GM23338 (cell line): Measurements from ENCODE around the gene HLA-F. TPM values are rescaled to one million over a fixed set of nuclear protein-coding genes. Genes with fewer than 3 reads are reported as not detected.

Source experiments
- ATAC-seq: fragments of 200-7000 bp; cut with Tn5 transposase; 3 replicates; pipeline ENCODE4 v1.9.1; 2020
- DNase-seq: peaks from one replicate; pipeline ENCODE4 v3.0.0-alpha.2; 2015; ENCODE audit warnings: low spot score
- H2AFZ ChIP-seq: fragments of 200-600 bp; sonication (generic); 2 replicates; pipeline ENCODE4 v1.8.0; 2016; ENCODE audit warnings: antibody characterized with exemption, mild to moderate bottlenecking, moderate library complexity
- H3F3A ChIP-seq: fragments of 200-600 bp; sonication (generic); replicated peaks from 2 replicates; pipeline ENCODE4 v1.8.0; 2017; ENCODE audit warnings: antibody characterized with exemption, mixed run types, low read depth
- H3K27ac ChIP-seq: fragments of 200-600 bp; sonication (generic); 2 replicates; pipeline ENCODE4 v1.6.1; 2016; ENCODE audit warnings: low read depth
- H3K27me3 ChIP-seq: fragments of 200-600 bp; sonication (generic); 2 replicates; pipeline ENCODE4 v1.8.0; 2016; ENCODE audit warnings: mild to moderate bottlenecking, mixed run types, moderate library complexity; ENCODE audit not compliant: insufficient read depth
- H3K36me3 ChIP-seq: fragments of 200-600 bp; sonication (generic); 2 replicates; pipeline ENCODE4 v1.8.0; 2016; ENCODE audit warnings: mild to moderate bottlenecking; ENCODE audit not compliant: insufficient read depth
- H3K4me1 ChIP-seq: fragments of 200-600 bp; sonication (generic); 2 replicates; pipeline ENCODE4 v1.8.0; 2016; ENCODE audit warnings: mild to moderate bottlenecking, moderate library complexity; ENCODE audit not compliant: insufficient read depth
- H3K4me2 ChIP-seq: fragments of 200-600 bp; sonication (generic); 2 replicates; pipeline ENCODE4 v1.7.1; 2017; ENCODE audit warnings: mixed run types
- H3K4me3 ChIP-seq: fragments of 200-600 bp; sonication (generic); 2 replicates; pipeline ENCODE4 v1.6.1; 2016; ENCODE audit warnings: mixed run types
- H3K79me2 ChIP-seq: fragments of 200-600 bp; sonication (generic); replicated peaks from 2 replicates; pipeline ENCODE4 v1.8.0; 2017; ENCODE audit warnings: mild to moderate bottlenecking; ENCODE audit not compliant: insufficient read depth
- H3K9me2 ChIP-seq: fragments of 200-600 bp; sonication (generic); 2 replicates; pipeline ENCODE4 v1.8.0; 2017; ENCODE audit not compliant: insufficient read depth
- H4K20me1 ChIP-seq: fragments of 200-600 bp; sonication (generic); replicated peaks from 2 replicates; pipeline ENCODE4 v1.8.0; 2017; ENCODE audit warnings: mild to moderate bottlenecking; ENCODE audit not compliant: insufficient read depth
- H3K27ac Mint-ChIP-seq: 2 replicates; pipeline ENCODE4 v1.8.0; 2020; ENCODE audit warnings: inconsistent platforms, mild to moderate bottlenecking, moderate library complexity, mixed read lengths
- H3K27me3 Mint-ChIP-seq: 3 replicates; pipeline ENCODE4 v1.8.0; 2022; ENCODE audit warnings: low read depth, mild to moderate bottlenecking, moderate library complexity, mixed read lengths, inconsistent platforms; ENCODE audit not compliant: insufficient read depth, poor library complexity
- H3K36me3 Mint-ChIP-seq: 3 replicates; pipeline ENCODE4 v1.8.0; 2021; ENCODE audit warnings: low read depth, mild to moderate bottlenecking, inconsistent platforms, moderate library complexity, mixed read lengths
- H3K4me1 Mint-ChIP-seq: 3 replicates; pipeline ENCODE4 v1.8.0; 2020; ENCODE audit warnings: mild to moderate bottlenecking, inconsistent platforms, mixed read lengths
- H3K4me3 Mint-ChIP-seq: 3 replicates; pipeline ENCODE4 v1.8.0; 2021; ENCODE audit warnings: moderate library complexity, mild to moderate bottlenecking, inconsistent platforms, mixed read lengths
- H3K9me3 Mint-ChIP-seq: 3 replicates; pipeline ENCODE4 v1.8.0; 2020; ENCODE audit warnings: moderate library complexity, mild to moderate bottlenecking, inconsistent platforms, mixed read lengths
- CREB1 ChIP-seq: fragments of 250-450 bp; sonication (Bioruptor Pico); IDR thresholded peaks from 2 replicates; pipeline ENCODE4 v1.5.0; 2020; ENCODE audit warnings: low read depth, mild to moderate bottlenecking, moderate library complexity
- CTCF ChIP-seq, 2 experiments: fragments of 200-600 bp in 1 of 2; sonication (generic) in 1 of 2; conservative IDR thresholded peaks; 2 replicates each; pipeline versions ENCODE4 v1.5.1 to v1.6.1; 2016 to 2017; ENCODE audit warnings: antibody characterized with exemption in 2 of 2, low read depth in 2 of 2, mild to moderate bottlenecking in 2 of 2, moderate library complexity in 1 of 2
- EZH2 ChIP-seq: fragments of 200-600 bp; sonication (generic); IDR thresholded peaks from one replicate; pipeline ENCODE4 v1.8.0; 2017; ENCODE audit warnings: antibody characterized with exemption, mild to moderate bottlenecking, low read depth; ENCODE audit not compliant: unreplicated experiment
- EZH2phosphoT487 ChIP-seq: fragments of 200-600 bp; sonication (generic); IDR thresholded peaks from one replicate; pipeline ENCODE4 v1.8.1; 2018; ENCODE audit warnings: antibody characterized with exemption; ENCODE audit not compliant: unreplicated experiment
- JUNB ChIP-seq: IDR thresholded peaks from one replicate; pipeline ENCODE4 v1.6.1; 2016; ENCODE audit warnings: antibody characterized with exemption; ENCODE audit not compliant: unreplicated experiment
- NANOG ChIP-seq: IDR thresholded peaks from 2 replicates; pipeline ENCODE4 v1.6.1; 2016; ENCODE audit warnings: antibody characterized with exemption, borderline replicate concordance
- POLR2AphosphoS5 ChIP-seq: IDR thresholded peaks from 2 replicates; pipeline ENCODE4 v1.6.1; 2016; ENCODE audit warnings: antibody characterized with exemption, low read depth
- REST ChIP-seq: IDR thresholded peaks from one replicate; pipeline ENCODE4 v1.6.1; 2018; ENCODE audit warnings: antibody characterized with exemption; ENCODE audit not compliant: unreplicated experiment
- STAT1 ChIP-seq: IDR thresholded peaks from one replicate; pipeline ENCODE4 v1.6.1; 2016; ENCODE audit warnings: antibody characterized with exemption; ENCODE audit not compliant: unreplicated experiment
- ZNF114 ChIP-seq: fragments of 250-450 bp; sonication (Bioruptor Pico); IDR thresholded peaks from 2 replicates; pipeline ENCODE4 v1.5.0; 2020; ENCODE audit warnings: mild to moderate bottlenecking, moderate library complexity
- ZNF331 ChIP-seq: fragments of 250-450 bp; sonication (Bioruptor Pico); IDR thresholded peaks from 2 replicates; pipeline ENCODE4 v1.5.0; 2020; ENCODE audit warnings: low read depth, mild to moderate bottlenecking, moderate library complexity
- polyA plus RNA-seq: library from polyadenylated mRNA; unstranded; fragments of >200 nt; fragmentation: Nextera tagmentation; extraction: Ambion mirVana; gene quantifications from 2 replicates; pipeline ENCODE4 v1.2.1, GENCODE V29; 2016
- total RNA-seq: library from RNA; depleted of rRNA; stranded (reverse); fragments of >200 nt; shearing (Covaris generic); gene quantifications from 2 replicates; pipeline ENCODE4 v1.2.3, GENCODE V29; 2014
- TF ChIP-seq, protein P1 (sequence below): fragments of 250-450 bp; sonication (Bioruptor Pico); IDR thresholded peaks from 2 replicates; pipeline ENCODE4 v1.5.0; 2020; ENCODE audit warnings: mild to moderate bottlenecking, moderate library complexity
- TF ChIP-seq, protein P2 (sequence below): IDR thresholded peaks from 2 replicates; pipeline ENCODE4 v1.6.1; 2016; ENCODE audit warnings: antibody characterized with exemption

Gene HLA-F
- total and polyA plus RNA-seq, 2 experiments from 2014 or later: 4.4 to 10.4 TPM

- Mint-ChIP-seq H3K36me3 (no peaks in the 10 kb centered on the region), H3K27ac (no peak overlapping the region), H3K4me3 (no peak overlapping the region; the same call in 2 of the 3 replicates), H3K27me3 (peaks cover 42% of the 10 kb centered on the region), H3K9me3 (no peaks in the 10 kb centered on the region), H3K4me1 (no peaks in the 10 kb centered on the region; the same call in 1 of the 3 replicates)
- H3K27me3 ChIP-seq: peaks cover 54% of the 10 kb centered on the region
- TF ChIP-seq STAT1 (no peak), POLR2AphosphoS5 (no peak), NANOG (no peak), ZNF114 (CRISPR knock-in tag) (no peak), EZH2phosphoT487 (no peak), EZH2 (no peak), CTCF (conservative IDR thresholded peaks at IDR 0.05; ENCODE audit: low read depth in 2 of 2) (no peak), REST (no peak), JUNB (no peak), ZNF331 (CRISPR knock-in tag) (no peak), CREB1 (CRISPR knock-in tag) (no peak)
- TF ChIP-seq, protein P1, sequence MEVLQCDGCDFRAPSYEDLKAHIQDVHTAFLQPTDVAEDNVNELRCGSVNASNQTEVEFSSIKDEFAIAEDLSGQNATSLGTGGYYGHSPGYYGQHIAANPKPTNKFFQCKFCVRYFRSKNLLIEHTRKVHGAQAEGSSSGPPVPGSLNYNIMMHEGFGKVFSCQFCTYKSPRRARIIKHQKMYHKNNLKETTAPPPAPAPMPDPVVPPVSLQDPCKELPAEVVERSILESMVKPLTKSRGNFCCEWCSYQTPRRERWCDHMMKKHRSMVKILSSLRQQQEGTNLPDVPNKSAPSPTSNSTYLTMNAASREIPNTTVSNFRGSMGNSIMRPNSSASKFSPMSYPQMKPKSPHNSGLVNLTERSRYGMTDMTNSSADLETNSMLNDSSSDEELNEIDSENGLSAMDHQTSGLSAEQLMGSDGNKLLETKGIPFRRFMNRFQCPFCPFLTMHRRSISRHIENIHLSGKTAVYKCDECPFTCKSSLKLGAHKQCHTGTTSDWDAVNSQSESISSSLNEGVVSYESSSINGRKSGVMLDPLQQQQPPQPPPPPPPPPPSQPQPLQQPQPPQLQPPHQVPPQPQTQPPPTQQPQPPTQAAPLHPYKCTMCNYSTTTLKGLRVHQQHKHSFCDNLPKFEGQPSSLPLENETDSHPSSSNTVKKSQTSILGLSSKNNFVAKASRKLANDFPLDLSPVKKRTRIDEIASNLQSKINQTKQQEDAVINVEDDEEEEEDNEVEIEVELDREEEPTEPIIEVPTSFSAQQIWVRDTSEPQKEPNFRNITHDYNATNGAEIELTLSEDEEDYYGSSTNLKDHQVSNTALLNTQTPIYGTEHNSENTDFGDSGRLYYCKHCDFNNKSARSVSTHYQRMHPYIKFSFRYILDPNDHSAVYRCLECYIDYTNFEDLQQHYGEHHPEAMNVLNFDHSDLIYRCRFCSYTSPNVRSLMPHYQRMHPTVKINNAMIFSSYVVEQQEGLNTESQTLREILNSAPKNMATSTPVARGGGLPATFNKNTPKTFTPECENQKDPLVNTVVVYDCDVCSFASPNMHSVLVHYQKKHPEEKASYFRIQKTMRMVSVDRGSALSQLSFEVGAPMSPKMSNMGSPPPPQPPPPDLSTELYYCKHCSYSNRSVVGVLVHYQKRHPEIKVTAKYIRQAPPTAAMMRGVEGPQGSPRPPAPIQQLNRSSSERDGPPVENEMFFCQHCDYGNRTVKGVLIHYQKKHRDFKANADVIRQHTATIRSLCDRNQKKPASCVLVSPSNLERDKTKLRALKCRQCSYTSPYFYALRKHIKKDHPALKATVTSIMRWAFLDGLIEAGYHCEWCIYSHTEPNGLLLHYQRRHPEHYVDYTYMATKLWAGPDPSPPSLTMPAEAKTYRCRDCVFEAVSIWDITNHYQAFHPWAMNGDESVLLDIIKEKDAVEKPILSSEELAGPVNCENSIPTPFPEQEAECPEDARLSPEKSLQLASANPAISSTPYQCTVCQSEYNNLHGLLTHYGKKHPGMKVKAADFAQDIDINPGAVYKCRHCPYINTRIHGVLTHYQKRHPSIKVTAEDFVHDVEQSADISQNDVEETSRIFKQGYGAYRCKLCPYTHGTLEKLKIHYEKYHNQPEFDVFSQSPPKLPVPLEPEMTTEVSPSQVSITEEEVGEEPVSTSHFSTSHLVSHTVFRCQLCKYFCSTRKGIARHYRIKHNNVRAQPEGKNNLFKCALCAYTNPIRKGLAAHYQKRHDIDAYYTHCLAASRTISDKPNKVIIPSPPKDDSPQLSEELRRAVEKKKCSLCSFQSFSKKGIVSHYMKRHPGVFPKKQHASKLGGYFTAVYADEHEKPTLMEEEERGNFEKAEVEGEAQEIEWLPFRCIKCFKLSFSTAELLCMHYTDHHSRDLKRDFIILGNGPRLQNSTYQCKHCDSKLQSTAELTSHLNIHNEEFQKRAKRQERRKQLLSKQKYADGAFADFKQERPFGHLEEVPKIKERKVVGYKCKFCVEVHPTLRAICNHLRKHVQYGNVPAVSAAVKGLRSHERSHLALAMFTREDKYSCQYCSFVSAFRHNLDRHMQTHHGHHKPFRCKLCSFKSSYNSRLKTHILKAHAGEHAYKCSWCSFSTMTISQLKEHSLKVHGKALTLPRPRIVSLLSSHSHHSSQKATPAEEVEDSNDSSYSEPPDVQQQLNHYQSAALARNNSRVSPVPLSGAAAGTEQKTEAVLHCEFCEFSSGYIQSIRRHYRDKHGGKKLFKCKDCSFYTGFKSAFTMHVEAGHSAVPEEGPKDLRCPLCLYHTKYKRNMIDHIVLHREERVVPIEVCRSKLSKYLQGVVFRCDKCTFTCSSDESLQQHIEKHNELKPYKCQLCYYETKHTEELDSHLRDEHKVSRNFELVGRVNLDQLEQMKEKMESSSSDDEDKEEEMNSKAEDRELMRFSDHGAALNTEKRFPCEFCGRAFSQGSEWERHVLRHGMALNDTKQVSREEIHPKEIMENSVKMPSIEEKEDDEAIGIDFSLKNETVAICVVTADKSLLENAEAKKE (CRISPR knock-in tag): no peak
- TF ChIP-seq, protein P2, sequence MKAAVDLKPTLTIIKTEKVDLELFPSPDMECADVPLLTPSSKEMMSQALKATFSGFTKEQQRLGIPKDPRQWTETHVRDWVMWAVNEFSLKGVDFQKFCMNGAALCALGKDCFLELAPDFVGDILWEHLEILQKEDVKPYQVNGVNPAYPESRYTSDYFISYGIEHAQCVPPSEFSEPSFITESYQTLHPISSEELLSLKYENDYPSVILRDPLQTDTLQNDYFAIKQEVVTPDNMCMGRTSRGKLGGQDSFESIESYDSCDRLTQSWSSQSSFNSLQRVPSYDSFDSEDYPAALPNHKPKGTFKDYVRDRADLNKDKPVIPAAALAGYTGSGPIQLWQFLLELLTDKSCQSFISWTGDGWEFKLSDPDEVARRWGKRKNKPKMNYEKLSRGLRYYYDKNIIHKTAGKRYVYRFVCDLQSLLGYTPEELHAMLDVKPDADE: no peak
- no peak overlapping the region for H3K4me3 ChIP-seq
- no peak for DNase-seq
- H4K20me1 ChIP-seq: no peaks in the 10 kb centered on the region; the same call in 1 of the 2 replicates
- H3K9me2 ChIP-seq: no peaks in the 10 kb centered on the region; the same call in 1 of the 2 replicates
- H3K27ac ChIP-seq: no peak overlapping the region
- no peak overlapping the region for H3K4me2 ChIP-seq
- peaks cover 5% of the 10 kb centered on the region; the same call in 1 of the 2 replicates for H3K4me1 ChIP-seq
- no peaks in the 10 kb centered on the region for H3F3A ChIP-seq
- no peaks in the 10 kb centered on the region for H3K36me3 ChIP-seq
- no peak for ATAC-seq
- no peak overlapping the region for H2AFZ ChIP-seq
- no peaks in the 10 kb centered on the region for H3K79me2 ChIP-seq
Measured at GRCh38 chr6:29726571-29727194, 3.4 kb downstream of the HLA-F start.
